ENCODE results near the gene DTYMK.

- no peak for TF ChIP-seq TEAD4 (IDR thresholded peaks at IDR 0.05; ENCODE audit: low read depth, low read length)
- TF ChIP-seq NRF1 (IDR thresholded peaks at IDR 0.05; ENCODE audit: low read depth, low read length): no peak
- TF ChIP-seq BRCA1 (IDR thresholded peaks at IDR 0.05; ENCODE audit: low read depth, low read length): no peak
- no peak for TF ChIP-seq CTCF (IDR thresholded peaks at IDR 0.05; ENCODE audit: control extremely low read depth in 1 of 3, insufficient read depth in 1 of 3, low read depth in 1 of 3, low read length in 3 of 3)
- TF ChIP-seq RAD21 (IDR thresholded peaks at IDR 0.05 in 1 of 2, conservative IDR thresholded peaks at IDR 0.05 in 1 of 2; ENCODE audit: low read depth in 2 of 2, low read length in 2 of 2): no peak
- TF ChIP-seq MAX (IDR thresholded peaks at IDR 0.05): no peak
- no peak for TF ChIP-seq EZH2 (IDR thresholded peaks at IDR 0.05; ENCODE audit: low read depth, low read length, severe bottlenecking)
- no peak for TF ChIP-seq PHF8 (conservative IDR thresholded peaks at IDR 0.05; ENCODE audit: low read depth, low read length)
- no peak for TF ChIP-seq EP300 (IDR thresholded peaks at IDR 0.05; ENCODE audit: borderline replicate concordance in 1 of 2, low read depth in 2 of 2, low read length in 2 of 2)
- no peak for TF ChIP-seq MAFK (IDR thresholded peaks at IDR 0.05; ENCODE audit: low read depth, low read length)
- no peak for TF ChIP-seq HDAC2 (IDR thresholded peaks at IDR 0.05; ENCODE audit: borderline replicate concordance in 1 of 2, low read depth in 2 of 2, low read length in 2 of 2)
- no peak for TF ChIP-seq KDM5A (IDR thresholded peaks at IDR 0.05; ENCODE audit: low read length)
- TF ChIP-seq SUZ12 (IDR thresholded peaks at IDR 0.05; ENCODE audit: low read length): no peak
Measured at GRCh38 chr2:241653210-241653750, 33.3 kb downstream of the DTYMK start.
